IMR-90 (cell line): Measurements from ENCODE around the gene LALBA. TPM values are rescaled to one million over a fixed set of nuclear protein-coding genes. Genes with fewer than 3 reads are reported as not detected.

Source experiments
- ATAC-seq: fragments of 200-7000 bp; cut with Tn5 transposase; 2 replicates; pipeline ENCODE4 v1.9.1; 2020; ENCODE audit warnings: low read depth, mild to moderate bottlenecking, moderate library complexity
- BruUV-seq: library from RNA; stranded (reverse); fragments of 400-500 nt; replicated peaks from 2 replicates; lab custom pipeline; 2021; lab: Mats Ljungman, UMichigan
- CTCF ChIA-PET: fragments of 300-600 bp; formaldehyde crosslinking; extraction: SDS; loops from one replicate; lab custom pipeline; 2021; ENCODE audit warnings: antibody characterized with exemption; lab: Yijun Ruan, JAX
- POLR2A ChIA-PET: fragments of 300-600 bp; sonication (Branson Sonifier 250); formaldehyde crosslinking; loops from one replicate; lab custom pipeline; 2022; ENCODE audit warnings: antibody characterized with exemption; ENCODE audit not compliant: unreplicated experiment; lab: Charles Lee
- DNase-seq: peaks from one replicate; pipeline ENCODE4 v3.0.0; 2013
- H2AFZ ChIP-seq: replicated peaks from 2 replicates; pipeline ENCODE3; 2013; ENCODE audit warnings: low read length, mild to moderate bottlenecking; ENCODE audit not compliant: poor library complexity
- H2AK5ac ChIP-seq: 2 replicates; pipeline ENCODE4 v1.6.1; 2013; ENCODE audit warnings: low read depth, low read length, inconsistent platforms
- H2AK9ac ChIP-seq: replicated peaks from 2 replicates; pipeline ENCODE3; 2013; ENCODE audit warnings: mild to moderate bottlenecking, low read depth, low read length, moderate library complexity; ENCODE audit not compliant: poor library complexity
- H2BK120ac ChIP-seq: 2 replicates; pipeline ENCODE4 v1.6.1; 2013; ENCODE audit warnings: low read depth, low read length, inconsistent platforms
- H2BK15ac ChIP-seq: 3 replicates; pipeline ENCODE4 v1.6.1; 2013; ENCODE audit warnings: low read depth, low read length, inconsistent platforms
- H2BK20ac ChIP-seq: 2 replicates; pipeline ENCODE4 v1.6.1; 2013; ENCODE audit warnings: low read depth, mild to moderate bottlenecking, inconsistent platforms, low read length, moderate library complexity
- H2BK5ac ChIP-seq: 2 replicates; pipeline ENCODE4 v1.6.1; 2013; ENCODE audit warnings: mild to moderate bottlenecking, low read depth, low read length, inconsistent platforms; ENCODE audit not compliant: poor library complexity, severe bottlenecking
- H3K14ac ChIP-seq: replicated peaks from 2 replicates; pipeline ENCODE4 v1.6.1; 2013; ENCODE audit warnings: low read depth, low read length, inconsistent platforms
- H3K18ac ChIP-seq: 2 replicates; pipeline ENCODE4 v1.6.1; 2013; ENCODE audit warnings: low read depth, low read length, control low read depth
- H3K23ac ChIP-seq: 2 replicates; pipeline ENCODE4 v1.6.1; 2013; ENCODE audit warnings: low read depth, low read length, inconsistent platforms
- H3K27ac ChIP-seq: 2 replicates; pipeline ENCODE4 v1.5.1; 2013; ENCODE audit warnings: mild to moderate bottlenecking, control low read depth, low read length; ENCODE audit not compliant: insufficient read depth
- H3K27me3 ChIP-seq: 2 replicates; pipeline ENCODE4 v1.6.1; 2013; ENCODE audit warnings: low read length; ENCODE audit not compliant: control insufficient read depth, insufficient read depth
- H3K36me3 ChIP-seq: 2 replicates; pipeline ENCODE4 v1.6.1; 2013; ENCODE audit warnings: low read length, mixed read lengths; ENCODE audit not compliant: control insufficient read depth, insufficient read depth
- H3K4ac ChIP-seq: 2 replicates; pipeline ENCODE4 v1.6.1; 2013; ENCODE audit warnings: low read depth, low read length, inconsistent platforms
- H3K4me1 ChIP-seq: 2 replicates; pipeline ENCODE4 v1.6.1; 2013; ENCODE audit warnings: low read length, mixed read lengths; ENCODE audit not compliant: control insufficient read depth, insufficient read depth
- H3K4me2 ChIP-seq: 2 replicates; pipeline ENCODE4 v1.6.1; 2013; ENCODE audit warnings: low read depth, mild to moderate bottlenecking, control low read depth, low read length, moderate library complexity
- H3K4me3 ChIP-seq: 2 replicates; pipeline ENCODE4 v1.5.1; 2013; ENCODE audit warnings: low read depth, mild to moderate bottlenecking, control low read depth, low read length, moderate library complexity; ENCODE audit not compliant: insufficient read depth
- H3K56ac ChIP-seq: 2 replicates; pipeline ENCODE4 v1.6.1; 2013; ENCODE audit warnings: low read length, inconsistent platforms; ENCODE audit not compliant: insufficient read depth; ENCODE audit errors: extremely low read depth
- H3K79me1 ChIP-seq, 2 experiments: 2 replicates each; pipeline ENCODE4 v1.6.1; 2013; ENCODE audit warnings: low read length in 2 of 2, inconsistent platforms in 1 of 2, low read depth in 1 of 2
- H3K9ac ChIP-seq: 2 replicates; pipeline ENCODE4 v1.6.1; 2013; ENCODE audit warnings: low read depth, low read length, control low read depth
- H3K9me1 ChIP-seq: 2 replicates; pipeline ENCODE4 v1.6.1; 2013; ENCODE audit warnings: low read length, inconsistent platforms; ENCODE audit not compliant: insufficient read depth
- H3K9me3 ChIP-seq: 2 replicates; pipeline ENCODE4 v1.6.1; 2013; ENCODE audit warnings: low read length; ENCODE audit not compliant: control insufficient read depth, insufficient read depth
- H4K20me1 ChIP-seq: 2 replicates; pipeline ENCODE4 v1.6.1; 2013; ENCODE audit warnings: low read length, inconsistent platforms; ENCODE audit not compliant: insufficient read depth
- H4K5ac ChIP-seq: 2 replicates; pipeline ENCODE4 v1.6.1; 2013; ENCODE audit warnings: mild to moderate bottlenecking, low read depth, low read length, control low read depth
- H4K8ac ChIP-seq, 2 experiments: 2 replicates each; pipeline ENCODE4 v1.6.1; 2013; ENCODE audit warnings: low read depth in 2 of 2, low read length in 2 of 2, control low read depth in 1 of 2, inconsistent platforms in 1 of 2
- H4K91ac ChIP-seq: 2 replicates; pipeline ENCODE4 v1.6.1; 2013; ENCODE audit warnings: low read depth, low read length, inconsistent platforms; ENCODE audit not compliant: insufficient read depth
- BHLHE40 ChIP-seq: fragments of 150-350 bp; IDR thresholded peaks from 2 replicates; pipeline ENCODE4 v1.6.1; 2016; ENCODE audit warnings: mild to moderate bottlenecking, low read depth, low read length
- CEBPB ChIP-seq: IDR thresholded peaks from 2 replicates; pipeline ENCODE4 v1.6.1; 2012; ENCODE audit warnings: low read depth, low read length, improper control_type of control experiment
- CHD1 ChIP-seq: IDR thresholded peaks from 2 replicates; pipeline ENCODE4 v1.6.1; 2012; ENCODE audit warnings: low read depth, low read length, improper control_type of control experiment
- CTCF ChIP-seq: conservative IDR thresholded peaks from 2 replicates; pipeline ENCODE4 v1.5.1; 2012; ENCODE audit warnings: mild to moderate bottlenecking, low read depth, low read length, improper control_type of control experiment
- ELK1 ChIP-seq: fragments of 150-350 bp; IDR thresholded peaks from 2 replicates; pipeline ENCODE4 v1.6.1; 2016; ENCODE audit warnings: low read depth, mild to moderate bottlenecking, low read length, moderate library complexity, borderline replicate concordance
- FOS ChIP-seq: fragments of 150-350 bp; IDR thresholded peaks from 2 replicates; pipeline ENCODE4 v1.6.1; 2016; ENCODE audit warnings: low read depth, low read length
- MAFK ChIP-seq: IDR thresholded peaks from 2 replicates; pipeline ENCODE4 v1.6.1; 2012; ENCODE audit warnings: low read depth, low read length, improper control_type of control experiment
- MAZ ChIP-seq: IDR thresholded peaks from 2 replicates; pipeline ENCODE4 v1.6.1; 2012; ENCODE audit warnings: low read depth, mild to moderate bottlenecking, low read length, improper control_type of control experiment, moderate library complexity, borderline replicate concordance
- MXI1 ChIP-seq: IDR thresholded peaks from 2 replicates; pipeline ENCODE4 v1.6.1; 2012; ENCODE audit warnings: low read depth, mild to moderate bottlenecking, low read length, moderate library complexity, borderline replicate concordance
- NFE2L2 ChIP-seq: fragments of 150-350 bp; IDR thresholded peaks from 2 replicates; pipeline ENCODE4 v1.6.1; 2016; ENCODE audit warnings: low read depth, mild to moderate bottlenecking, low read length
- POLR2A ChIP-seq: IDR thresholded peaks from 2 replicates; pipeline ENCODE4 v1.6.1; 2012; ENCODE audit warnings: mild to moderate bottlenecking, low read depth, low read length
- RAD21 ChIP-seq: IDR thresholded peaks from 2 replicates; pipeline ENCODE4 v1.6.1; 2012; ENCODE audit warnings: low read length, improper control_type of control experiment
- RCOR1 ChIP-seq: IDR thresholded peaks from 2 replicates; pipeline ENCODE4 v1.6.1; 2012; ENCODE audit warnings: mild to moderate bottlenecking, low read length, improper control_type of control experiment; ENCODE audit not compliant: insufficient replicate concordance
- RFX5 ChIP-seq: IDR thresholded peaks from 2 replicates; pipeline ENCODE4 v1.8.0; 2012; ENCODE audit warnings: low read depth, mild to moderate bottlenecking, low read length, moderate library complexity
- SMC3 ChIP-seq: fragments of 150-350 bp; IDR thresholded peaks from 2 replicates; pipeline ENCODE4 v1.6.1; 2016; ENCODE audit warnings: low read depth, mild to moderate bottlenecking, antibody characterized with exemption, low read length, moderate library complexity
- USF2 ChIP-seq: fragments of 150-350 bp; IDR thresholded peaks from 2 replicates; pipeline ENCODE4 v1.6.1; 2017; ENCODE audit warnings: mild to moderate bottlenecking, antibody characterized with exemption, low read length, low read depth
- WGBS, 2 experiments: methylation state at CpG; one replicate each; pipeline versions ENCODE4 v1.1.5 to v1.1.7; 2013; ENCODE audit warnings: missing lambda C conversion rate in 2 of 2; ENCODE audit not compliant: insufficient read length in 1 of 2; ENCODE audit errors: extremely low coverage in 2 of 2; 5-methylcytosine and 5-hydroxymethylcytosine counted together
- dilution Hi-C: fragments of 300-500 bp; cut with HindIII; formaldehyde crosslinking; loops from one replicate; pipeline ENCODE4 v1.14.3; 2018; ENCODE audit warnings: low sequenced_read_pairs; ENCODE audit not compliant: unreplicated experiment
- in situ Hi-C: fragments of 300-500 bp; cut with MboI; formaldehyde crosslinking; loops from 3 replicates; pipeline ENCODE4 v1.14.3; 2019; ENCODE audit warnings: low sequenced_read_pairs, inconsistent platforms, mixed read lengths
- intact Hi-C: fragments of 100-400 bp; cut with micrococcal nuclease; formaldehyde crosslinking; loops from 2 replicates; pipeline ENCODE4 v1.10.0; 2022
- polyA plus RNA-seq, 3 experiments: library from polyadenylated mRNA; depleted of rRNA; stranded (reverse); fragments of >200 nt; gene quantifications; 2 replicates each; pipeline ENCODE4 v1.2.3, GENCODE V29; 2012; ENCODE audit warnings: low replicate concordance in 1 of 3
- total RNA-seq: library from RNA; depleted of rRNA; stranded (reverse); fragments of >200 nt; gene quantifications from 2 replicates; pipeline ENCODE4 v1.2.3, GENCODE V29; 2012

LALBA gene
- total and polyA plus RNA-seq, 2 of the 4 experiments (the other 2 are of a cell fraction) = not detected

GRCh38 chr12:48556631-48557030 lies 13.2 kb downstream of the LALBA start:
- H3K4me3 ChIP-seq = no peak overlapping the region
- no peaks in the 10 kb centered on the region for H4K20me1 ChIP-seq
- H3K27me3 ChIP-seq = no peaks in the 10 kb centered on the region; the same call in 1 of the 2 replicates
- no peaks in the 10 kb centered on the region for H3K4me1 ChIP-seq
- ChIA-PET CTCF (no interaction called here), POLR2A (no interaction called here)
- ATAC-seq (no peak), DNase-seq (no peak)
- no peak overlapping the region for H2BK5ac ChIP-seq
- no peak overlapping the region for H4K91ac ChIP-seq
- no peak overlapping the region for H2AK9ac ChIP-seq
- intact Hi-C loops (no loop called here), in situ Hi-C loops (no loop called here), dilution Hi-C loops (no loop called here)
- no peak overlapping the region for H4K5ac ChIP-seq
- no peaks in the 10 kb centered on the region for H3K9me1 ChIP-seq
- no peak overlapping the region for H2AK5ac ChIP-seq
- BruUV-seq = no TSS peak
- H2BK15ac ChIP-seq = no peak overlapping the region
- 80% methylated on average over 1 of the region's 6 CpGs; no CpG with 5 or more reads in 1 of the 2 experiments for WGBS, 2 experiments
- H3K23ac ChIP-seq = no peak overlapping the region
- no peak overlapping the region for H4K8ac ChIP-seq
- H3K4ac ChIP-seq = no peak overlapping the region
- H2BK120ac ChIP-seq = no peak overlapping the region
- no peak overlapping the region for H3K4me2 ChIP-seq
- no peaks in the 10 kb centered on the region for H3K36me3 ChIP-seq
- no peak for TF ChIP-seq MAZ
- TF ChIP-seq NFE2L2 = no peak
- TF ChIP-seq USF2 = no peak
- TF ChIP-seq BHLHE40 = no peak
- no peak for TF ChIP-seq MXI1
- TF ChIP-seq RFX5 = no peak
- no peak for TF ChIP-seq ELK1
- no peak for TF ChIP-seq CHD1
- no peak for TF ChIP-seq FOS
- no peak for TF ChIP-seq SMC3
- TF ChIP-seq CEBPB = no peak
- no peak for TF ChIP-seq CTCF
- TF ChIP-seq POLR2A = no peak
- TF ChIP-seq RCOR1 = no peak
- no peak for TF ChIP-seq RAD21
- no peak for TF ChIP-seq MAFK
- H3K27ac ChIP-seq = no peak overlapping the region
- no peak overlapping the region for H2AFZ ChIP-seq
- no peak overlapping the region for H3K18ac ChIP-seq
- no peak overlapping the region for H2BK20ac ChIP-seq
- no peak overlapping the region for H3K14ac ChIP-seq
- H3K79me1 ChIP-seq = no peaks in the 10 kb centered on the region
- no peak overlapping the region for H3K56ac ChIP-seq
- H3K9me3 ChIP-seq = no peaks in the 10 kb centered on the region
- H3K9ac ChIP-seq = no peak overlapping the region
